ENCODE results near the gene CMPK2. TPM values are rescaled to one million over a fixed set of nuclear protein-coding genes. Genes with fewer than 3 reads are reported as not detected.
A peak's percentile ranks its signal among the peaks of the same experiment; 100 is the strongest.

CMPK2 gene
- total RNA-seq, 1 donor = 12.8 TPM

DNA sequence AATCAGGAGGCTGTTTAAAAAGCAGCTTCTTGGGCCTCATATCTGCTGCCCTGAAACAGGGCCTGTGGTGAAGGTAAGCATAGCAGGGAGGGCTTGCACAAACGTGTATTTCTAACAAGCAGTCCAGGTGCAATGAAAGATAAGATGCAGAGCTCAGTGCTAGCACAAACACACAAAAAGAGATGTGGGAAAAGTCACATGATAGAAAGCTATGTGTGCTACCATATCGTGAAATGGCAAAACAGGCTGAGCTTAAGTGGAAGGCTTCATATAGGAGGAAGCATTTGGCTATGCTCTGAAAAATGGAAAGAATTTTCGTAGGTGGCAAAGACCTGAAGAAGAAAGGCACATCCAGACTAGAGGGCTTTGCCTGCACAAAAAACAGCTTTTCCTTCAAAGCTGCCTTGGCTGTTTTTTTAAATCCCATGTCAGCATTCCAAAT is 22.1 kb upstream of the CMPK2 start:
- Histone ChIP-seq H3K9me3 (ENCODE audit: low read depth, low read length) (no peaks in the 10 kb centered on the region), H3K27me3 (ENCODE audit: insufficient read depth, low read length) (no peaks in the 10 kb centered on the region), H3K4me1 (ENCODE audit: insufficient read depth, low read length) (no peaks in the 10 kb centered on the region), H3K4me3 (ENCODE audit: low read length) (no peak overlapping the region)

DNA sequence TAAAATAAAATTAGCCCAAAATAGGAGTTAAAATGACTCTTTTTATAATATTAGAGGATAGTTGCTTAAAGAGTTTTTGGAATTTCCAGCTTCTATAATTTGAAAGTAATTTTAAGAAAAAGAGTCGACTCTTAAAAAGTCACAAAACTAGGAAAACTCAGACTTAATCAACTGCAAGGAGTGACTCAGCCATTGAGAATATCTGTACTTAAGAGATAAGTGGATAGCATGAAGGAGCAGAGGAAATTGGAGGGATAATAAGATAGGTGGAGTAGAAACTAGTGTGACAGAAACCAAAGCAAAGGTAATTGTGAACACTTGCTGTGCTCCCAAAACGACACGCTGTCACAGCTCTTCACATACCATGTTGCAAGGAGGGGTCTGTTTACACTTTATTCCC is 20.3 kb upstream of the CMPK2 start:
- Histone ChIP-seq H3K9me3 (ENCODE audit: low read depth, low read length) (no peaks in the 10 kb centered on the region), H3K4me1 (ENCODE audit: insufficient read depth, low read length) (peaks cover 7% of the 10 kb centered on the region), H3K27me3 (ENCODE audit: insufficient read depth, low read length) (no peaks in the 10 kb centered on the region), H3K4me3 (ENCODE audit: low read length) (no peak overlapping the region)

DNA sequence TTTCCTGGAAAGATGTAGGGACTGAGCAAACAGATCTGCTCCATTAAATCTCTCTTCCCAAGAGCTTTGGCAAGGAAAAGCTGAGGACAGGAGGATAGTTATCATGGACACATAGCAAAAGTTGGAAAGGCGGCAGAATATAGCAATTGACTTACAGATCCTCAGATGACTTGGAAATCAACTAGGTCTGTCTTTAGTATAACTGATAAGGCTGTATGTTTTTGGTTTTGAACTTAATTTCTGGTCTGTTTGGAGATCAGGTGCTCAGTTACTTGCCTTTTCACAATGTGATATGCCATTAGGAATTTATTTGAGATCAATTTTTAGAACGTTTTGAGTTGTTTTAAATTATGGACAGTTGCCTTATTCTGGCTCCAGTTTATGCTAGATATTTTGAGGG is 19.8 kb upstream of the CMPK2 start:
- Histone ChIP-seq H3K4me1 (ENCODE audit: insufficient read depth, low read length) (peaks cover 7% of the 10 kb centered on the region), H3K9me3 (ENCODE audit: low read depth, low read length) (no peaks in the 10 kb centered on the region), H3K27me3 (ENCODE audit: insufficient read depth, low read length) (no peaks in the 10 kb centered on the region)

DNA sequence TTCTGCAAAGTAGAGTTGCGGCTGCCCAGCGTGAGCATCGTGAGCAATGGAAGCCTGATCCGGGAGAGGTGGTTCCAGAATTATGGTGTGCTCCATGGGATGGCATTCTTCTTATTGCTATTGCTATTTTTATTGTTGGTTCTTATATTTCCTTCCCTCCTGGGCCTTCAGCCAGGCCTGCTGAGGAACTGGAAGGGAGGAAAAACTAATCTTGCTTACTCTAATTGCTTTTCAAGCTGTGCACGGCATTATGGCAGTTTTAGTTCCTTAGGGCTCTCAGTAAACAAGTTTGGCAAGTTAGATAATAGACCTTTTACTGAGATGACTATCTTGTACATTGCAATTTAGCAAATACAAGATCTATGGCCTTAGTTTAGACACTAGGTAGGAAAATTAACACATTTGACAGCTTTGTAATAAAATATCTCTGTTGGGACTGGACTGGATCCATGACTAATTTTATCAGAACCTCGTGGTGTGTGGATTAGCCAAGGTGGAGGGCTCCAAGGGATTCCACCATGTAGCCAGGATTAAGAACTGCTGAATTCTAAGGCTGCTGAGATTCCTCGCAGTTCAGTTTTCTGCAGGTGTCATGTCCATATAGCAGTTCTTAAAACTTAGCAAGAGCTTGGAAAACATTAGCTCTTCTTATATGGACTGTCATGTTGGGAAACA is 17.9 kb upstream of the CMPK2 start:
- no peaks in the 10 kb centered on the region for H3K9me3 ChIP-seq (ENCODE audit: low read depth, low read length)
- H3K4me3 ChIP-seq (ENCODE audit: low read length) = no peak overlapping the region

More for the DNA sequence above, 19.8 kb upstream of the CMPK2 start:
- no peak overlapping the region for H3K4me3 ChIP-seq (ENCODE audit: low read length)

DNA sequence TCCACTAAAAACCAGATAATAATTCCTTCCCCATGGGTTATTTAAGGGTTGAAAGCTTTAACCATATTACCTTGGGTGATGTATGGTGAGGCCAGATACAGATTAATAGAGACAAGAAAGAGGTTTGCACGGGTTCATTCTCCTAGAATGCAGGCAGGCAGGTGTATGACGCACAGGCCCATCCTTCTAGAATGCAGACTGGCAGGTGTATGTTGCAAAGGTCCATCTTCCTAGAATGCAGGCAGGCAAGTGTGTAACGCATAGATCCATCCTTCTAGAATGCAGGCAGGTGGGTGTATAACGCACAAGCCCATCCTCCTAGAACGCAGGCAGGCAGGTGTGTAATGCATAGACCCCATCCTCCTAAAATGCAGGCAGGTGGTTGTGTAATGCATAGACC is 15.8 kb upstream of the CMPK2 start:
- no peaks in the 10 kb centered on the region for H3K9me3 ChIP-seq (ENCODE audit: low read depth, low read length)
- no peak overlapping the region for H3K4me3 ChIP-seq (ENCODE audit: low read length)
- peaks cover 42% of the 10 kb centered on the region for H3K4me1 ChIP-seq (ENCODE audit: insufficient read depth, low read length)
- no peaks in the 10 kb centered on the region for H3K27me3 ChIP-seq (ENCODE audit: insufficient read depth, low read length)

More for the DNA sequence above, 17.9 kb upstream of the CMPK2 start:
- Histone ChIP-seq H3K27me3 (ENCODE audit: insufficient read depth, low read length) (no peaks in the 10 kb centered on the region), H3K4me1 (ENCODE audit: insufficient read depth, low read length) (peaks cover 23% of the 10 kb centered on the region)

DNA sequence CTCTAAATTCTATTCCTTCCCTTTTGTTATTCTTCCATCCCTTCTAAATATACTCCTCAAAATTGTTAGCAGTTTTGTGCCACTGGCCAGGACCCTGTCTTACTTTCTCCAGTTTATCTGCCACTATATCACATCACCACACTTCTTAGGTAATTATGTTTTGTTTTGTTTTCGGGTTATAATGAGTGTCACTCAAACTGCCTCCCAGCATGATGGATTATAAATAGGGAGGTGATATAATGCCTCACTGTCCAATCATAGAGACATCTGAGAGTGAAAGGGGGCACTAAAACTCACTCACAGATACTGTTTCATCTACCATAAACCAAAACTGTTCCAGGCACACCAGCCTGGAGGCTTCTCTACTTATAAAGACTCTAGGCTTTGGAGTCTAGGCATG is 15.3 kb upstream of the CMPK2 start:
- peaks cover 46% of the 10 kb centered on the region for H3K4me1 ChIP-seq (ENCODE audit: insufficient read depth, low read length)

DNA sequence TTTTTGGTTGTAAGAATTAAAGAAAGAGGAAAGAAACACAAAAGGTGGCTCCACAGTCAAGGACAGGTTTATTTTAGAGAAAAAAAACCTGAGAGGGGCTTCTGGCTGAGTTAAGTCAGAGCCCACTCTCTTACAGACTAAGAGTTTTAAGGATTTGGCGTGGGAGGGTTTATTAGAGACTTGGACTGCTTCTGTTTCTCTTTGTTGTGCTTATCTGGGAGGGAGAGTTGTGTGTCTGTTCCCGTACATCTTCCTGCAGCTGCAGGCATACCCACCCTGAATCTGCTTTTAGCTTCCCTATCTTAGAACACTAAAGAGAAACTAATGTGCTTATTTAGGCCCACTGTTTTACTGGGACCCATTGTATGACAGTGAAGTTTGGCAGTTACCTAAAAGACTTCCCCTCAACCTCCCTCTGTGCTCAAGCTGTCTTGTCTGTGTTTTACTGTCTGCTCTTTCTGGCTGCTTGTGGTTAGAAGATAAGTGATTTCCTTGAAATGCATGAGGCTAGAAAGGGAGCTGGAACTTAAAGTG is 14.6 kb upstream of the CMPK2 start:
- H3K4me1 ChIP-seq (ENCODE audit: insufficient read depth, low read length) = peaks cover 49% of the 10 kb centered on the region
- peak overlapping the region; percentile 14 for H3K4me3 ChIP-seq (ENCODE audit: low read length)
- no peaks in the 10 kb centered on the region for H3K27me3 ChIP-seq (ENCODE audit: insufficient read depth, low read length)
- no peaks in the 10 kb centered on the region for H3K9me3 ChIP-seq (ENCODE audit: low read depth, low read length)

More for the DNA sequence above, 15.3 kb upstream of the CMPK2 start:
- H3K4me3 ChIP-seq (ENCODE audit: low read length) = no peak overlapping the region
- no peaks in the 10 kb centered on the region for H3K27me3 ChIP-seq (ENCODE audit: insufficient read depth, low read length)
- no peaks in the 10 kb centered on the region for H3K9me3 ChIP-seq (ENCODE audit: low read depth, low read length)

DNA sequence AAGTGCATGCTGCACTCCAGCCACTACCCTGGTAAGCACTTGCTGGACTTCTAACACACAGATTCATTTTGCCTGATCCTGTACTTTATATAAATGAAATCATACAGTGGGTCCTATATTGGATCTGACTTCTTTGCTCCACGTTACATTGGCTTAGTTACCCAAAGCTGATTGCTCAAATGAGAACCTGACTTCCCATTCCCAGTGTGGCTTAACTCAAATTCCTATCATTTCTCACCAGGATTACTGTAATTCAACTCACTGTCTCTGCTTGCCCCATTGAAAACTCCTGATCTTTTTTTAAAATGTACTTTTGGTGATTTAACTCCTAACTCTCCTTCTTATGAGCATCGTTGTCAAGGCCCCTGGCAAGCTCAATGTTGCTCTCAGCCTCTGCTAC is 13.3 kb upstream of the CMPK2 start:
- Histone ChIP-seq H3K9me3 (ENCODE audit: low read depth, low read length) (no peaks in the 10 kb centered on the region), H3K4me1 (ENCODE audit: insufficient read depth, low read length) (peaks cover 49% of the 10 kb centered on the region), H3K4me3 (ENCODE audit: low read length) (peak overlapping the region; percentile 46), H3K27me3 (ENCODE audit: insufficient read depth, low read length) (no peaks in the 10 kb centered on the region)

DNA sequence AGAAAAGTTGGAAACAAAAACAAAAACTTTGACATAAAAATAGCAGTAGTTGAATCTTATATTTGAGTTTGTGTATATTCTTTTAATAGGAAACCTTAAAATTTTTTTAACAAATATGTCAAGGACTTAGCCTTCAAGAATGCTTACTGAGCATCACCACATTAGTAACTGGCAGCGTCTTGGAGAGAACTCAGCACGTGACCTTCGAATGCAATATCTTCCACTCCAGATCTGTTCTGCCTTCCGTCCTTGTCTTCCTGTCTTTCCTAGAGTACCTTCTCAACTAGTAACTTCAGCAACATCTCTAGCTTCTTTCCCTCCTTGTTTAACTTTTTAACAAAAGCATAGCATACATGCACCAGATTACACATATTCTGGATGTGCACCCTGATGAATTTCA is 12.8 kb upstream of the CMPK2 start:
- no peaks in the 10 kb centered on the region for H3K27me3 ChIP-seq (ENCODE audit: insufficient read depth, low read length)
- no peaks in the 10 kb centered on the region for H3K9me3 ChIP-seq (ENCODE audit: low read depth, low read length)
- peaks cover 49% of the 10 kb centered on the region for H3K4me1 ChIP-seq (ENCODE audit: insufficient read depth, low read length)
- peak overlapping the region; percentile 46 for H3K4me3 ChIP-seq (ENCODE audit: low read length)

DNA sequence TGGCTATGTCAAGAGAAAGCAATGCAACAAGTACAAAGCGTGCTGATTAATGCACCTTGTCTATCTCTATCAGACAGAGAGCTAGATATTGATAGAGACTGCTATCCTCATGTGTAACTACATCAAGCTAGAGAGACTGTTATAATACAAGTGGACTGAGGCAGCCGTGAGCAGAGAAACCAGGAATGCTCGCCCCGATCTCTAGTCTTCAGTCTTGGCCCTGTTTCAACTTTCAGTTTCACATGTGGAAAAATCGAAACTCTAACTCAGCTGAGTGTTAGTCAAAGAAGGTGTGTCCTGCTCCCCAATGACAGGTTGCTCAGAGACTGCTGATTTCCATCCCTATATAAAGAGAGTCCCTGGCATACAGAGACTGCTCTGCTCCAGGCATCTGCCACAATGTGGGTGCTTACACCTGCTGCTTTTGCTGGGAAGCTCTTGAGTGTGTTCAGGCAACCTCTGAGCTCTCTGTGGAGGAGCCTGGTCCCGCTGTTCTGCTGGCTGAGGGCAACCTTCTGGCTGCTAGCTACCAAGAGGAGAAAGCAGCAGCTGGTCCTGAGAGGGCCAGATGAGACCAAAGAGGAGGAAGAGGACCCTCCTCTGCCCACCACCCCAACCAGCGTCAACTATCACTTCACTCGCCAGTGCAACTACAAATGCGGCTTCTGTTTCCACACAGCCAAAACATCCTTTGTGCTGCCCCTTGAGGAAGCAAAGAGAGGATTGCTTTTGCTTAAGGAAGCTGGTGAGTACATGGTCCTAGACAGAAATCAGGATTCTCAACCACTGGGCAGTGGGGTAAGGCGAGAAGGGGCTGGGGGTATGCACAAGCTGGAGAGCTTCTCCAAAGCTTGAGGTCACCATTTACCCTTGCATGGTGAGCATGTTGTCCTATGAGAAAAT is 11.9 kb upstream of the CMPK2 start, which contains the start of gene RSAD2:
TSS of gene RSAD2 (plus strand) at position 376 of the 903 bp plus-strand sequence. CDS start at position 400, 24 bp downstream.
- Histone ChIP-seq H3K4me3 (ENCODE audit: low read length) (peak within 1 kb of the TSS; percentile 46), H3K27me3 (ENCODE audit: insufficient read depth, low read length) (no peaks in the 10 kb centered on the region), H3K4me1 (ENCODE audit: insufficient read depth, low read length) (peaks cover 53% of the 10 kb centered on the region)

DNA sequence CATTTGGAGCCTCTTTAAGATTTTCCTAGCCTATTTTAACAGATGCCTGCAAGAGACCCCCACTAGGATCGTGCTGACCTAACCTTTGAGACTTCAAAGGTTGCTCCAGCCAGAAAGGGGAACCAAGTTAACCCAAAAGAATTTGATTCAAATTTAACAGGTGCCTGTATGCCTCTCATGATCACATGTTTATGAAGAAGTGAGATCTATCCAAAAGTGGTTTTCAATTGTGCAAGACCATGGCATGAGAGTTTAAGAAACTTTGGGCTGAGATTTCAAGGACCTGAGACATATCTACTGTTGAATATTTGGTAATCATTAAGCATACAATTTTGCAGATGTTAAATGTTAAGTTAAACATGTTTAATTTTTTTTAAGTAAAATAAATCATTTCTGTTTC is 10.6 kb upstream of the CMPK2 start:
- Histone ChIP-seq H3K4me1 (ENCODE audit: insufficient read depth, low read length) (peaks cover 49% of the 10 kb centered on the region), H3K9me3 (ENCODE audit: low read depth, low read length) (no peaks in the 10 kb centered on the region)

More for the DNA sequence above, 11.9 kb upstream of the CMPK2 start, which contains the start of gene RSAD2:
- no peaks in the 10 kb centered on the region for H3K9me3 ChIP-seq (ENCODE audit: low read depth, low read length)

DNA sequence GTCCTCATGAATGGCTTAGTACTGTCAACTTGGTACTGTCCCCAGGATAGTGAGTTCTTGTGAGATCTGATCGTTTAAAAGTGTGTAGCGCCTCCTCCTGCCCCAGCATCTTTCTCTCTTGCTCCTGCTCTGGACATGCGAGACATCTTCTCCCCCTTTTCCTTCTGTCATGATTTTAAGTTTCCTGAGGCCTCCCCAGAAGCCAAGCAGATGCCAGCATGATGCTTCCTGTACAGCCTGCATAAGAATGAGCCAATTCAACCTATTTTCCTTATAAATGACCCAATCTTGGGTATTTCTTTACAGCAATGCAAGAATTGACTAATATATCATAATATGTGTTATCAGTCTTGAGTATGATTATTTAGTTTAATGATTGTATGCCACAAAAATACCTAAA is 8.3 kb upstream of the CMPK2 start:
- Histone ChIP-seq H3K27me3 (ENCODE audit: insufficient read depth, low read length) (no peaks in the 10 kb centered on the region), H3K4me1 (ENCODE audit: insufficient read depth, low read length) (peaks cover 34% of the 10 kb centered on the region), H3K4me3 (ENCODE audit: low read length) (no peak overlapping the region), H3K9me3 (ENCODE audit: low read depth, low read length) (no peaks in the 10 kb centered on the region)

More for the DNA sequence above, 10.6 kb upstream of the CMPK2 start:
- Histone ChIP-seq H3K27me3 (ENCODE audit: insufficient read depth, low read length) (no peaks in the 10 kb centered on the region), H3K4me3 (ENCODE audit: low read length) (no peak overlapping the region)

DNA sequence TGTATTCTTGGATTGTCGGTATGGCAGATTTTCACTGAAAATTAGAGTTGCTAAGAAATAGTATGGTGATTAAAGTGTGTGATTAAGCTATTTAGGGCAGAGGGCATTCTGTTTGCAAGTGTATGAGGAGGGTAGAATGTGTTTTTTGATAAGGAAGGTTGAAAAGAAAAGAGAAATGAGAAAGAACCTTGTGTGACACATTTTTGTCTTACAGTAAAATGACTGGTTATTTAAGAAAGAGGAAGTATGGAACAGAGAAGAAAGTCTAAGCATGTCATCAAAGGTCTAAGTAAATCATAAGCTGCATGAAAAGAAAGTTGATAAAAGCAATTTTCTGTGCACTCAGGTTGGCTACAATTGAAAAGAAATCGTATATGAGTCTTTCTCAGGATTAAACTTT is 6.7 kb upstream of the CMPK2 start:
- Histone ChIP-seq H3K4me1 (ENCODE audit: insufficient read depth, low read length) (peaks cover 19% of the 10 kb centered on the region), H3K4me3 (ENCODE audit: low read length) (no peak overlapping the region), H3K9me3 (ENCODE audit: low read depth, low read length) (no peaks in the 10 kb centered on the region), H3K27me3 (ENCODE audit: insufficient read depth, low read length) (no peaks in the 10 kb centered on the region)

DNA sequence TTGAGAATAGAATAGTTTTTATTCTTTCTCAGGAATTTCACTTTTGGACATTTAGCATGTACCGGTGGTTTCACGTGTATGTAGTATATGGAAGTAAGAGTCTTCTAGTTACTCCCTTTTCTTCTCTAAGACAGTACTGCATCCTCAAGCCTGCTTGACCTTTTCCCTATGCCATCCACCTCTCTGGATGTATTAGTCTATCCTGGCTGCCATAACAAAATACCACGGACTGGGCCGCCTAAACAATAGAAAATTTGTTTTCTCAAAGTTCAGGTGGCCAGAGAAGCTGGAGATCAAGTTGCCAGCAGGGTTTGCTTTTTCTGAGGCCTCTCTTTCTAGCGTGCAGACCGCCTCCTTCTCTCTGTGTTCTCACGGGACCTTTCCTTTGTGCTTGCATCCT is 1.3 kb upstream of the CMPK2 start:
- H3K4me1 ChIP-seq (ENCODE audit: insufficient read depth, low read length) = peaks cover 32% of the 10 kb centered on the region
- no peak overlapping the region for H3K4me3 ChIP-seq (ENCODE audit: low read length)
- no peaks in the 10 kb centered on the region for H3K9me3 ChIP-seq (ENCODE audit: low read depth, low read length)
- no peaks in the 10 kb centered on the region for H3K27me3 ChIP-seq (ENCODE audit: insufficient read depth, low read length)

DNA sequence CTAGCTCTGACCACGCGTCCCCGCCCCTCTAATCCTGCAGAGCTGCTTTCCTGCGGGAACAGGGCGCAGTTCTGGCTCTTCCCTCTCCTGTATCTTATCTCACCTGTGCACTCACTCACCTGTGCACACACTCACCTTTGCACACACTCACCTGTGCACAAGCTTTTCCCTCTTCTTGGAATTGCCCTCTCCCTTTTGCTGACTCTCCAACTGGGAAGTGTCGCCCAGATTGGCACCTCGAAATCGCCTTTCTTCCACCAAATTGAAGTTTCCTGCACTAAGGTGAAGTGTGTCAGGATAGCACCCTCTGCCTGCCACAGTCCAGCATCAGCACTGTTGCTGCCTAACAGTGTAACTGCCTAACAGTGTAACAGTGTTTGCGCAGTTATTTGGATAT is 566 bp upstream of the CMPK2 start:
- Histone ChIP-seq H3K4me3 (ENCODE audit: low read length) (peak overlapping the region; percentile 64), H3K4me1 (ENCODE audit: insufficient read depth, low read length) (peaks cover 32% of the 10 kb centered on the region), H3K9me3 (ENCODE audit: low read depth, low read length) (no peaks in the 10 kb centered on the region), H3K27me3 (ENCODE audit: insufficient read depth, low read length) (no peaks in the 10 kb centered on the region)

All from mononuclear cell (primary cell).